GF-D8 (cell line): ENCODE measurements around the gene CDH16.

Experiments
- DNase-seq: peaks from one replicate; lab custom pipeline; 2025; lab: John Stamatoyannopoulos, UW

CDH16 gene

DNA sequence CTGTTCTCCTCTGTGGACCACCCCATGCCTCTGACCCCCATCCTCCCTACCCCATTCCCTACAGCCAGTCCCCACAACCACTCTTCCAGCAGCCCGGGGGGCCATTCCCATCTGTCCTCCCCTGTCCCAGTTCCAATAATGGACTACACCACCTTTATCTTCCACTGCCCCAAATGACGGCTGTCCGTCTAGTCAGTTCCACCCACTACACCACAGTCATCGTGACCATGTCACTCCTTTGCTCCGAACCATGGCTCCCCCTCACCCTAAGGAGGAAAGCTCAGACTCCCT lies 23.1 kb downstream of the CDH16 start:
- DNase-seq = no peak

DNA sequence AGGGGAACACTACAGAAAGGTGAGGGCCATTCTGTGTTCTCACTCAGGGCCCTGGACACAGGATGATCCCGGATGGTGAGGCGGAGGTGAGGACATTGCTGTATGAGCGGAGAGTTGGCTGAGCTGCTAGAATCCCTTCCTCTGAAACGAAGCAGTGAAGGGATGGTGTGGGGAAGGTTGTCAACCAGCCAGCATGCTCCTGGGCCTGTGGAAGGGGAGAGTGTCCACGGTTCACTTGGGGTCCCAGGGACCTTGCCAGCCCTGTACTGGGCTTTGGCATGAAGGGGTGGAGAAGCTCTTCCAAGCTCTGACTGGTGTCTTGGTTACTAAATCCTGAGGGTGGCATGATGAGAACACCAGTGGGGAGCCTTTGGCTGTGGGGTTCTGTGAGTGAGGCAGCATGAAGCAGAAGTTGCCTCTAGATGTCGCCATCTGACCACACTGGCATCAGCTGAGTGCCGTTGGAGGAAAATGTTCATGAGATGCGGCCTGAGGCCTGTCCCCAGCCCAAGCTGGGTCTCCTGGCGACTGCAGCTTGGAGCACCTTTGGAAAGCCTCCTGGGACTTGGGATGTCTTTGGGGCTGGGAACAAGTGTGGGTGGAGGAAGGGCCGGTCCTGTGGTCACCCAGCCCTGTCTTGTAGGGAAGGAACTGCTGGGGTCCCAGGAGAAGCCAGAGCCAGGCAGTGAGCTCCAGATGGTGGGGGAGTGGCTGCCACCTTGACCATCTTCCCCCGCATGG lies 23.6 kb downstream of the CDH16 start:
- peak; percentile 15 for DNase-seq

DNA sequence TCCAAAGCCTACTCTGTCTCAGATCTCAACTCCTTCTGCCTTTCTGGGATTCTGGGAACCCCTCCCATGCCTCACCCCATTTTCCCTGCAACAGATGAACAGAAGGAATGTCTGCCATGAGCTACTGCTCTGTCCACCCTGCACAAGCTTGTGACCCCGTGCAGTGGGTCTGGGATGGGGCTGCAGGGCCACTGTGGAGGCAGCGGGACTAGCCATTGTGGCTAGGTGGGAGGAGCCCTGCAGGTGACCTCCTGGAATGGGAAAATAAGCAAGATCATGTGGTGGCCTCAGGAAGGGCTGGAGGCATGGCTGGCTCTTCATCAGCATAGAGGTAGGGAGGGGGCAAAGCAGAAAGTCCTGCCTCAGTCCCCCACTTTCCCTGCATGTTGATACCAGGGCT lies 24.6 kb downstream of the CDH16 start:
- no peak for DNase-seq

DNA sequence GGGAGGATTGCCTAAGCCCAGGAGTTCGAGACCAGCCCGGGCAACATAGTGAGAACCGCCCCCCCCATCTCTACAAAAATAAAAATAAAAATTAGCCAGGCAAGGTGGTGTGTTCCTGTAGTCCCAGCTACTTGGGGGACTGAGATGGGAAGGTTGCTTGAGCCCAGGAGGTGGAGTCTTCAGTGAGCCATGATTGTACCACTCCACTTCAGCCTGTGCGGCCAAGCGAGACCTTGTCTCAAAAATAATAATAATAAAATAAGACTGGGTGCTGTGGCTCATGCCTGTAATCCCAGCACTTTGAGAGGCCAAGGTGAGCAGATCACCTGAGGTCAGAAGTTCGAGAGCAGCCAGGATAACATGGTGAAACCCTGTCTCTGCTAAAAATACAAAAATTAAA lies 26.9 kb downstream of the CDH16 start:
- DNase-seq = no peak

DNA sequence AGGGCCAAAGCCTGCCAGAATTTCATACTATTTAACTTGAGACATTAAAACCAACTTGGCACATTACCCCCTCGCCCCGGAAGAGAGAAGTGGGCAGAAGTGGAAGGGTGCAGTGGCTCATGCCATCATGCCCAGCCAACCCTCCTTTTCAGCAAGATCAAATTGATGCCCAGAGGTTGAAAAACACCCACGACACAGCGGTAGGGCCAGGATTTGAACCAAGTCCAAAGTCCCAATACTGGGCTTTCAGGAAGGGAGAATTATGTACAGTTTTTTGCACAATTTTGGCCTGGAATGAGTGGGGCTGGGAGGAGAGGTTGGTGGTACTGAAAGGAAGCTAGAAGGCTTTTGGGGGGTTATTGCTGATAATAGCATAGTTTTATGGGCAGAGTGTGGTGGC lies 27.3 kb downstream of the CDH16 start:
- DNase-seq = no peak

DNA sequence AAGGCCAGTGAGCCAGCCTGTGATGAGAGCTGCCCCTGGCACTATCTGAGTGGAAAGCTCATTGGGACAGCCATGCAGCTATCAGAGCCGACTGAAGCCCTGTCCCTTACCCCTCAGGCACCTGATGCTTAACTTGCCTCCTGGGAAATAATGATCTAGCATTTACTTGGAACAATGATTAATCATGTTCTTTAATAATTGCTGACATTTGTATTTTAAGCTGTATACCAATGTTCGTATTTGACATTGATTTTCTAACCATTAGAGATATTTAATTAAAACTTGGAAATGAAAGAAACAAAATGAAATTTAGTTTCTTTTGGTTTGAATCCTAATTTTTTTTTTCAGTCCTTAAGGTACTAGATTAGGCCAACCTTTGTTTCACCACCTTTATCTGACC lies 27.9 kb downstream of the CDH16 start:
- no peak for DNase-seq

DNA sequence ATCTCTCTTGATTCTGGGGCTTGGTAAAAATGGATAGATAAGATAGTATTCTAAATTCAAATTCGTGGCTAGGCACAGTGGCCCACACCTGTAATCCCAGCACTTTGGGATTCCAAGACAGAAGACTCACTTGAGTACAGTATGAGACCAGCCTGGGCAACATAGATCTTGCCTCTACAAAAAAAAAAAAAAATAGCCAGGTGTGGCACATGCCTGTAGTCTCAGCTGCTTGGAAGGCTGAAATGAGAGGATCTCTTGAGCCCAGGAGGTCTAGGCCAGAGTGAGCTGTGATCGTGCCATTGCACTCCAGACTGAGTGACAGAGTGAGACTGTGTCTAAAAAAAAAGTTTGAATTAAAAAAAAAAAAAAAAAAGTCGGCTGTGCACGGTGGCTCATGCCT lies 29.1 kb downstream of the CDH16 start:
- no peak for DNase-seq

DNA sequence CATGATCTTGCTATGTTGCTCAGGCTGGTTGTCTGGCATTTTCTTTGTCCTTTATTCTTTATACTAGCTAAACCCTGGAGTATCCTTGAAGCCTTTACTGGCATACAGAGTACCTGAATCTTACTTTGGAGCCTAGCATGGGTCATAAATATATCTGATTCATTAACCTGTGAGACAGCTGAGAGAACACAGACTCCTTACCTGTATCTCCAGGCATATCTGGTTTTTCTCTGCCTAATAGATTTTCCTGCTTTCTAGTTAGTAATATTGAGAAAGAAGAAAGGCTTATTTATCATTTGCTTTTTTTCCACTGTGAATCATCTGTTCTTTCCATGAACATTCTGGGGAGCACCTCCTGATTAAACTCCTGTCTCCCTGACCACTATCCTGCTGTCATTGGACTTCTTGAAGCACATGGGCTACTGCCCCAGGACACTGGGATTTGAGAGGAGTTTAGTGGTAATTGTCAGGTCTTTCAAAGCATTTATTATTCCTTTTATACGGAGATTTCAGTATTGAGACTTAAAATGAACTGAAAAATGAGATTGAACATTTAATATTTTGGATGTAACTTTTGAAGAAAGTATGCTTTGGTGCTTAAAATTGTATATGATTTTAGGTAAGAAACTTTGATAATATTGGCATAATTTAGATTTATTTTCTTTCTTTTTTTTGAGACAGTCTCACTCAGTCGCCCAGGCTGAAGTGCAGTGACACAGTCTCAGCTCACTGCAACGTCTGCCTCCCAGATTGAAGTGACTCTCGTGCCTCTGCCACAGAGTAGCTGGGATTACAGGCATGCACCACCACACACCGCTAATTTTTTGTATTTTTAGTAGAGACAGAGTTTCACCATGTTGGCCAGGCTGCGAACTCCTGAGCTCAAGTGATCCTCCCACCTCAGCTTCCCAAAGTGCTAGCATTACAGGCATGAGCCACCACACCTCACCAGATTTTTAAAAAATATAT lies 29.8 kb downstream of the CDH16 start:
- DNase-seq = no peak

DNA sequence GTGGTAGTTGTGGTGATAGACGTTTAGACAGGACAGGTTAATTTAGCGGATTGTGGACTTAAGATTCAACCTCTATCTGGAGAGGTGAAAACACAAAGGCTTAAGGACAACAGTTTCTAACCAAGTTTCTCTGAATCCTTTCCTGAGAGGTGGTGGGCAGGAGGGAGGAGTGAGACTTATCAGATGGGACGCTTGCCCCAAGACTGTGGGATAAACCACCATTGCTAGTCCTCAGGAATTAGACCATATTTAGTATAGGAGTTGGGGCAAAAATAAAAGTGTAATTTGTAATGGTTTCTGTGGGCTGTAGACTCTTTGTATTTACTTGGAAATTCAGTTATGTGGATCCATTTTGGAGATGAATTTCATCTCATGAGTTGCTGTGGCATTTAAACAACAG lies 31.8 kb downstream of the CDH16 start:
- no peak for DNase-seq

DNA sequence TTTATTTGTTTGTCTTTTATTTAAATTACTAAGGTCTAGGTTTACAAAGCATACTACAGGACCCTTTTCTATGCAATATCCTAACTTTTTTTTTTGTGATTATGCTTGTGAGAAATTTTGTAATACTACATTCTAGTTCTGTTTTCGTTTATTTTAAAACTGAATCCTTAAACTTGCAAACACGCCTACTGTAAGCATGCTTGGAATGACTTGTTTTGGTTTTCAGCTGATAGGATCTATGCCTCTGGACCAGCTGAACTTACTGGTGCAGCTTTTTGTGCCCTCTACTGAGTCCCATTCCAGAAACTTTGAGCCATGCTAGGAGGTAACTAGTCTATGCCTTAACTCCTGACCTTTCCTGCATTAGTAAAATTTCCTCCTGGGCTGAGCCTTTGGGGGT lies 32.4 kb downstream of the CDH16 start:
- DNase-seq = no peak

DNA sequence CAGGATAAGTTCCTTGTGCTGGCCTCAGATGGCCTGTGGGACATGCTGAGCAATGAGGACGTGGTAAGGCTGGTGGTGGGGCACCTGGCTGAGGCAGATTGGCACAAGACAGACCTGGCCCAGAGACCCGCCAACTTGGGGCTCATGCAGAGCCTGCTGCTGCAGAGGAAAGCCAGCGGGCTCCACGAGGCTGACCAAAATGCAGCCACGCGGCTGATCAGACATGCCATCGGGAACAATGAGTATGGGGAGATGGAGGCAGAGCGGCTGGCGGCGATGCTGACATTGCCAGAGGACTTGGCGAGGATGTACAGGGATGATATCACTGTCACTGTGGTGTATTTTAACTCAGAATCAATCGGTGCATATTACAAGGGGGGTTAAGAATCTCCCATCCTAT lies 33.2 kb downstream of the CDH16 start:
- DNase-seq = no peak

DNA sequence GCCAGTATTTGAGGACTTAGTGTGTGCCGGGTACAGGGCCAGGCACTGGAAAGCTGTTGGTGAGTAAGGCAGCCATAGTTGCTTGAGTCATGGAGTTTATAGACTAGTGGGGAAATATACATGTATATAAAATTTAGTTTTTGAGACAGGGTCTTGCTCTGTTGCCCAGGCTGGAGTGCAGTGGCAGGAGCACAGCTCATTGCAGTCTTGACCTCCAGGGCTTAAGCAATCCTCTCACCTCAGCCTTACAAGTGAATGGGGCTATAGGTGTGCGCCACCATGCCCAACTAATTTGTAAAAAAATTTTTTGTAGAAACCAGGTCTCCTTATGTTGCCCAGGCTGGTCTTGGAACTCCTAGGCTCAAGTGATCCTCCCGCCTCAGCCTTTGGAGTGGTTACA lies 36.0 kb downstream of the CDH16 start:
- no peak for DNase-seq

DNA sequence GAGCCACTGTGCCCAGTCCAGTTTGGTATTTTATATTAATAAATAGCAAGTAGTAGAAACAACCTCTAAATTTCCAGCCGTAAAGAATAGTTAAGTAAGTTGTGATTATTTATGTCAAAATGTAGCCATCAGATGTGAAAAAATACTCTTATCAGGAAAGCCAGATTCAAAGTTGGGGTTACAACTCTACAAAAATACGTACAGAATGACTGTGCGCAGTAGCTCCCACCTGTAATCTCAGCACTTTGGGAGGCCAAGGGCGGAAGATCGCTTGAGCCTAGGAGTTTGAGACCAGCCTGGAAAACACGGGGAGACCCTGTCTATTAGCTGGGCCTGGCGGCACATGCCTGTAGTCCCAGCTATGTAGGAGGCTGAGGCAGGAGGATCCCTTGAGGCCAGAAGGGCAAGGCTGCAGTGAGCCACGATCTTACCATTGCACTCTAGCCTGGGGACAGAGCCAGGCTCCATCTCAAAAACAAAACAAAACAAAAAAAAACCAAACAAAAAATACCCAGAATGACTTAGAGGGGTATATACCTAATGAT lies 36.6 kb downstream of the CDH16 start:
- no peak for DNase-seq

DNA sequence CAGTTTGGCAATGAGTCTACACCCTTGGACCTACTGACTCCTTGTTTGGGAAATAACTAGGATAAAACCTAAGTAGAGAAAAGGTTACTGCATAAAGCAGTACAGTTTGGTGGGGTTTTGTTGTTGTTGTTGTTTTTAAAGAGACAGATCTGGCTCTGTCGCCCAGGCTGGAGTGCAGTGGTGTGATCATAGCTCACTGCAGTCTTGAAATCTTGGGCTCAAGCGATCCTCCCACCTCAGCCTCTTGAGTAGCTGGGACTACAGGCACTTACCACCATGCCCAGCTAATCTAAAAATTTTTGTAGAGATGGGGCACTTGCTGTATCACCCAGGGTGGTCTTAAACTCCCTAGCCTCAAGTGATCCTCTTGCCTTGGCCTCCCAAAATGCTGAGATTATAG lies 37.1 kb downstream of the CDH16 start:
- DNase-seq = no peak

DNA sequence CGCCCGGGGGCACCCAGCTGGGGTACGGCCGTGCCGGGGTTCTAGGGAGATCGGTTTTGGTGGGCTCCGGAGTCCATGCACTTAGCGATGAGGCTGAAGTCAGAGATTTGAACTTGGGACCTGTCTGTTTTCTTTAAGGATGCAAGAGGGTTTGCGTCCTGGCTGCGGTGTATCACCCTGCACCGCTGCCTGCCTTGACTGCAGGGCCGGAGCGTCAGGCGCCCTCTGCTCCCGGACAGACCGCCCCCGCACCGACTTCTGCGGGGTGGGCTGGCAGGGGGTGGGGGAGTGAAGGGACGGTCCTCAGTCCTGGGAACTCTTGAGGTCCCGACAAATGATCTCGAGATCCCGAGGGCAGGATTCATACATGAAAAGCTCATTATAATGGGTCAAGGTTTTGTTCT lies 37.7 kb downstream of the CDH16 start:
- DNase-seq = no peak

DNA sequence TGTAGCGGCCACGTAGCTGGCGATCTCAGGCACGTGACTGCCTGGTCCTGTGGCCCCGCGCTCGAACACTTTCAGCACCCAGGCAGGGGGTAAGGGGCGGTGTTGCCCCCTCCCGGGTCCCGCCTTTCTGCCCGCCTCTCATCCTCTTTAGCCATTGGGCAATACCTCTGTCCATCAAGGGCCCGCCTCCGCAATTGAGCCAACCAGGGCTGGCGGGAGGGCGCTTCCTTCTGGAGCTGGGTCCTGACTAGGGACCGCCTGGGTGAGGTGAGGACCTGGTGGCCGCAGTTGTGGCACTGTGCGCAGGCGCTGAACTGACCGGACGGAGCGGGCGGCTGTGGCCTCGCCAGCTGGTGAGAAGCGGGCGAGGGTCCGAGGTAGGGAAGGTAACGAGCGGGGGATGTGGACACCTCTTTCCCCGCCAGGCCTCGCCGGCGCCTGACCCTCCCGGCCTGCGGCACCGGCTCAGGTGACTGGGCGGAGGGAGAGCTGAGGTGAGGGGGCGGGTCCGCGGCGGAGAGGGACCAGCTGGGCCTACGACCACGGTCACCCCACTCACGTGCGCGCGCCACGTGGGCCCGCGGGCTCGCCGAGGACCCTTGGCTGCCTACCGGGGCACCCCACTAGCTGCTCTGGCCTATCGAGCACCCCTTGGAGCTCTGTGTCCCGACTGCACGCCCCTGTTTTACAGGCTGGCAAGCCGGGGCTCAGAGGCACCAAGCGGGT lies 38.2 kb downstream of the CDH16 start, which contains the start of gene PDP2:
Gene PDP2, plus strand, starts transcription at position 228 of the 726 bp plus-strand sequence. CDS start 3,770 bp downstream, outside the sequence.
- peak; percentile 89 for DNase-seq

DNA sequence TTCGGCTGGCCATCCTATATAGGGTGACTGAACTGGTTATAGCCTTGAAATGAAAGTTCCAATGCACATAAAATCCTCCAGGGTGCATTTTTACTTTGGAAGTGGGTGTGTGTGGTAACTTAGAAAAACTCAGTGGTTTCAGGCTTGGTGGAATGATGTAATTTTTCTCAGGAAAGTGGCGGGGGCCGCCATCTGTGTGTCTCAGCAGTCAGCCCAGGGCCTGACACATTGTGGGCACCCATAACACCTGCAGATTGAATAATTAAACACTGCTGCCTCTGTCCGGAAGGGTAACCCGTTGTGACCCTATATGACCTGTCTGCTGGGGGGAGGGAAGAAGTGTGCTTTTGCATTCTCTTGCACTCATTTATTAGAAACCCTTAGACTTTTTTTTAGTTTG lies 40.6 kb downstream of the CDH16 start:
- peak; percentile 97 for DNase-seq

DNA sequence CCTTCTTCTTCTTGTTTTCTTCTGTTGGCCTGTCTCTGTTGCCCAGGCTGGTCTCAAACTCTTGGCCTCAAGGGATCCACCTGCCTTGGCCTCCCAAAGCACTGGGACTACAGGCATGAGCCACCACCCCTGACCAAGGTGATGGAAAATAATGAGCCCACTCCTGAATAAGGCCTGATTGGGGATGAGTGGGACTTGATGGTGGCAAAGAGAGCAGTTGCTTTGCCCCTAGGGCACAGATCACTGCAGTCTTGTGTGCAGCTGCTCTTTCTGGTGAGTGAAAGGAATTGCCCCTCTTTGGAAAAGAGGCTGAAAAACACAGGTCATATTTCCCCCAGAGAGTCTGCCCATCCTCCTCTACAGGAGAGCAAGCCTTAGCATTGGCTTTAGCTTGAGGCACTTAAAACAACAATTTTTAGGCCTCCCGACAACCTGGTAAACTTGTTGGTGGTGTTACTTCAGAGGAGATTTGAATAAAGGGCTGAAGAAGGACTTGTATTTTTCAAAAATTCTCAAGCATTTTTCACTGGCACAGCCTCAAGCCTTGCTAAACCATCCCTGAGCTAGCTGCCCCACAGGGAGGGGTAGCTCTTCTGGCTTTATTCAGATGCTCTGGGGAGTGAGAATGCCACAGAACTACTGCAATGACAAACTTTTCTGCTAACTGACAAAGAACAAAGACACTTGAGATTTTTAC lies 44.5 kb downstream of the CDH16 start:
- DNase-seq = no peak

DNA sequence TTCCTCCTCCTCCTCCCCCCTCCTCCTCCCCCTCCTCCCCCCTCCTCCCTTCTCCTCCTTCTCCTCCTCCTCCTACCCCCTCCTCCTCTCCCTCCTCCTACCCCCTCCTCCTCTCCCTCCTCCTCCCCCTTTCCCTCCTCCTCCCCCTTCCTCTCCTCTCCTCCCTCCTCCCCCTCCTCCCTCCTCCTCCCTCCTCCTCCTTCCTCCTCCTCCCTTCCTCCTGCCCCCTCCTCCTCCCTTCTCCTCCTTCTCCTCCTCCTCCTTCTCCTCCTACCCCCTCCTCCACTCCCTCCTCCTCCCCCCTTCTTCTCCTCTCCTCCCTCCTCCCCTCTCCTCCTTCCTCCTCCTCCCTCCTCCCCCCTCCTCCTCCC lies 45.0 kb downstream of the CDH16 start:
- no peak for DNase-seq

DNA sequence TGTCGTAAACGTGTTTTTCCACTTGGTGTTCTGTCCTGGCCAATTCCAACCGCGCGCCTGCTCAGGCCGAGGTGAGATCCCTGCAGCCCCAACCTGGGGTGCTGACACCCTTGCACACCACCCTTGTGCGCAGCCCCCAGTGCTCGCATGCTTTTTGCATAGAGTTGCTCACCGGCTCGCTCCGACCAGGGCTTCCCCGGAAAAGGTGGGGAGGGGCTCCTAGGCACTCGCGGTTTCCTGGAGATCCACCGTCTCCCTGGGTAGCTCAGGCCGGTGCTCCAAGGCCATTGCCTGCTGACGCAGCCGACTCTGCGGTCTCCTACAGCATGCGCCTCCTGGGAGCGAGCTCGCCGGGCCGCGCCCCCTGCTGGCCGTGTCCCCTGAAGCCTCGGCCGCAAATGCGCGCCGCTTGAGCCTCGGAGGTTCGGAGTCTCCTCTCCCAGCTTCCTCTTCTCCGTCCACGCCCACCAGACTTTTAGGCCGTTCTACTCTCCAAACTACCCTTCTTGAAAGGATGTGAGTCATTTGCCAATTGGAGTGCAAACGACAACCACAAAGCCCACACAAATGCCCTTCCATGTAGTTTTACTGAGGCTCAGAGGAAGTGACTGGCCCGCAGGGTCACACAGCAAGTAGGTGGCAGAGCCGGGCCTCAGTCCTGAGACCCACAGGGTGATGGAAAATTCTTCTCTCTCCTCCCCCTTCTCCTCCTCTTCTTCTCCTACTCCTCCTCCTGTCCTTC lies 45.6 kb downstream of the CDH16 start:
- DNase-seq = peak; percentile 99

DNA sequence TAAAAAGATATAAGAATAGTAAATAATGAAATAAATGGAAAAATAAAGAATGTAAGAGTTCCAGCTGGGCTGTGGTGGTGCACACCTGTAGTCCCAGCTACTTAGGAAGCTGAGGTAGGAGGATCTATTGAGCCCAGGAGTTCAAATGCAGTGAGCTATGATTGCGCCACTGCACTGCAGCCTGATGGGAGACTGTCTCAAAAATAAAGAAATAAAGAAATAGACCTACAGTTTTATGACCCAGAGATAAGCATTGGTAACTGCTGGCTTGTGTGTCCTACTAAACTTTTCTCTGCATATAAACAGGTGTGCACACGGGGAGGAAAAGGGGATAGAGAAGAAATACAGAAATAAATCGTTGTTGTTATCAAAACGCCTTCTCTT lies 46.1 kb downstream of the CDH16 start:
- peak; percentile 43 for DNase-seq
